NCI-H524 treated with DMSO at 0.1 percent for 48 hours (cell line): ENCODE data around the gene PRDM16.
"Not testable (repeated sequence)": the region's sequence is repeated elsewhere in the genome, so short reads cannot be mapped to it uniquely, and the experiment has no call there.

ENCODE experiments used
- DNase-seq: peaks from one replicate; lab custom pipeline; 2025; lab: John Stamatoyannopoulos, UW

The PRDM16 gene

GRCh38 chr1:3082051-3082450 is 13.0 kb downstream of the PRDM16 start:
- DNase-seq, result no peak

- DNase-seq, result no peak
Measured at GRCh38 chr1:3082571-3083516, 13.8 kb downstream of the PRDM16 start.

- no peak for DNase-seq
Measured at GRCh38 chr1:3084154-3084553, 15.2 kb downstream of the PRDM16 start.

- no peak for DNase-seq
Measured at GRCh38 chr1:3084726-3085125, 15.7 kb downstream of the PRDM16 start.

- DNase-seq, result no peak
Measured at GRCh38 chr1:3085721-3086120, 16.7 kb downstream of the PRDM16 start.

- no peak for DNase-seq
Measured at GRCh38 chr1:3086272-3086974, 17.4 kb downstream of the PRDM16 start.

- no peak for DNase-seq
Measured at GRCh38 chr1:3087049-3087448, 18.0 kb downstream of the PRDM16 start.

GRCh38 chr1:3087946-3088668 is 19.1 kb downstream of the PRDM16 start:
- not testable (repeated sequence) for DNase-seq

GRCh38 chr1:3089490-3089889 is 20.5 kb downstream of the PRDM16 start:
- DNase-seq, result no peak

GRCh38 chr1:3091334-3091733 is 22.3 kb downstream of the PRDM16 start:
- no peak for DNase-seq

- DNase-seq, result no peak
Measured at GRCh38 chr1:3092530-3092929, 23.5 kb downstream of the PRDM16 start.

GRCh38 chr1:3093898-3094626 is 25.1 kb downstream of the PRDM16 start:
- no peak for DNase-seq

- DNase-seq, result no peak
Measured at GRCh38 chr1:3094863-3095780, 26.1 kb downstream of the PRDM16 start.

GRCh38 chr1:3096345-3096744 is 27.3 kb downstream of the PRDM16 start:
- no peak for DNase-seq

GRCh38 chr1:3097231-3097630 is 28.2 kb downstream of the PRDM16 start:
- no peak for DNase-seq

GRCh38 chr1:3097861-3098260 is 28.9 kb downstream of the PRDM16 start:
- DNase-seq, result no peak

GRCh38 chr1:3099861-3100260 is 30.9 kb downstream of the PRDM16 start:
- no peak for DNase-seq

GRCh38 chr1:3101124-3101939 is 32.3 kb downstream of the PRDM16 start:
- no peak for DNase-seq

- no peak for DNase-seq
Measured at GRCh38 chr1:3102641-3103040, 33.6 kb downstream of the PRDM16 start.
